ENCODE data around the gene TCFL5. TPM values are rescaled to one million over a fixed set of nuclear protein-coding genes. Genes with fewer than 3 reads are reported as not detected.

Gene TCFL5
- total and polyA plus RNA-seq, 4 donors = 4.5 to 10.7 (median 4.7) TPM

GRCh38 chr20:62804021-62804626 lies 57.5 kb downstream of the TCFL5 start:
- H3K4me1 ChIP-seq (ENCODE audit: control insufficient read depth in 1 of 2, insufficient read depth in 2 of 2, low read length in 2 of 2) = no peaks in the 10 kb centered on the region
- no peaks in the 10 kb centered on the region for H3K9me3 ChIP-seq (ENCODE audit: control insufficient read depth, low read length)
- peak overlapping the region; percentile 91 to 93 for H3K4me3 ChIP-seq (ENCODE audit: low read length in 2 of 2)
- 24 to 27% methylated on average over 24 to 25 of the region's 25 CpGs for WGBS, 2 donors
- no peak for ATAC-seq (ENCODE audit: low FRiP score)
- intact Hi-C loops (cut with DNase I) = loop anchor here in 1 of 2 donors (10.0 kb wide), 1 partner anchor 151 kb away; the partner anchor contains the start of gene SLC17A9
- no peaks in the 10 kb centered on the region for H3K27me3 ChIP-seq (ENCODE audit: control insufficient read depth in 1 of 2, insufficient read depth in 2 of 2, low read length in 1 of 2)
- DNase-seq = no peak
- H3K27ac ChIP-seq (ENCODE audit: low read depth in 1 of 2, low read length in 2 of 2) = peak overlapping the region in 1 of 2 donors; percentile 14
- H3K36me3 ChIP-seq (ENCODE audit: control insufficient read depth in 1 of 2, insufficient read depth in 2 of 2, low read length in 1 of 2) = peaks cover 0 to 2% of the 10 kb centered on the region in 2 donors

DNA sequence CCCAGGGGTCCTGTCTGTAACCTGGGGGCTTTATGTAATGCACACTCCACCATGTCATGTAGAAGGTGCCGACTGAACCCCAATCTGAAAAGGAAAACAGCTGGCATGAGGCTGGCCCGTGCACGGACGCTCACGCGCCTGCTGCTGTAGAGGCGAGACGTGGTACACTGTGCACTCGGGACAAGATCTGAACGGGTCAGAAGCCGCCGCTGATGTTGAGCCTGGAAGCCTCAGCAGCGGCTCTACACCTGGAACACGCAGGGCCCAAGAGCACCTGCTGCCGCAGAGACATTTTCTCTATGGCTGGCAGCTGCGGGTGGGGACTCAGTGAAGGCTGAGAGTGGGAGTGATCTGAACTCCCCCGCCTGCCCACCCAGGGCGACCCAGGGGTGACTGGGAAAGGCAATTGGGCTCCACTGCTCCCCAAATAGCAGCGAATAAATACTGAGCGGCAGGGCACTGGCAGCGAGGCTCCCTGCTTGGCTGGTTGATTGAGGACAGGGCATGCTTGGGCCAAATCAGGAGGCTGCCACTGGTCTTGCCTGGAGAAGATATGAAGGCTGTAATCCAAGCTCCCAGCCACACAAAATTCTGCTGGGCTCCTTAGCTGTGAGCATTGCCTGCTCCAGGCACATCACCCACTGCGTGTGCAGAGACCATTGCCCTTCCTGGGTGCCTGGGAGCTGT lies 59.5 kb downstream of the TCFL5 start:
- H3K27ac ChIP-seq (ENCODE audit: low read depth in 1 of 2, low read length in 2 of 2) = no peak overlapping the region
- H3K4me3 ChIP-seq (ENCODE audit: low read length in 2 of 2) = no peak overlapping the region
- intact Hi-C loops (cut with DNase I) = loop anchor here in 1 of 2 donors (10.0 kb wide), 1 partner anchor 153 kb away; the partner anchor contains the start of gene SLC17A9
- DNase-seq = no peak
- H3K9me3 ChIP-seq (ENCODE audit: control insufficient read depth, low read length) = no peaks in the 10 kb centered on the region
- H3K36me3 ChIP-seq (ENCODE audit: control insufficient read depth in 1 of 2, insufficient read depth in 2 of 2, low read length in 1 of 2) = peaks cover 0 to 5% of the 10 kb centered on the region in 2 donors
- WGBS, 2 donors = 64 to 66% methylated on average over 21 to 22 of the region's 22 CpGs
- ATAC-seq (ENCODE audit: low FRiP score) = no peak
- H3K4me1 ChIP-seq (ENCODE audit: control insufficient read depth in 1 of 2, insufficient read depth in 2 of 2, low read length in 2 of 2) = no peaks in the 10 kb centered on the region
- H3K27me3 ChIP-seq (ENCODE audit: control insufficient read depth in 1 of 2, insufficient read depth in 2 of 2, low read length in 1 of 2) = no peaks in the 10 kb centered on the region

GRCh38 chr20:62801284-62802010 lies 60.2 kb downstream of the TCFL5 start:
- no peaks in the 10 kb centered on the region for H3K4me1 ChIP-seq (ENCODE audit: control insufficient read depth in 1 of 2, insufficient read depth in 2 of 2, low read length in 2 of 2)
- H3K9me3 ChIP-seq (ENCODE audit: control insufficient read depth, low read length) = no peaks in the 10 kb centered on the region
- intact Hi-C loops (cut with DNase I) = loop anchor here in 1 of 2 donors (10.0 kb wide), 1 partner anchor 153 kb away; the partner anchor contains the start of gene SLC17A9
- WGBS, 2 donors = 85 to 89% methylated on average over 15 of the region's 15 CpGs
- no peak overlapping the region for H3K27ac ChIP-seq (ENCODE audit: low read depth in 1 of 2, low read length in 2 of 2)
- no peak overlapping the region for H3K4me3 ChIP-seq (ENCODE audit: low read length in 2 of 2)
- peaks cover 0 to 5% of the 10 kb centered on the region in 2 donors for H3K36me3 ChIP-seq (ENCODE audit: control insufficient read depth in 1 of 2, insufficient read depth in 2 of 2, low read length in 1 of 2)
- ATAC-seq (ENCODE audit: low FRiP score) = no peak
- H3K27me3 ChIP-seq (ENCODE audit: control insufficient read depth in 1 of 2, insufficient read depth in 2 of 2, low read length in 1 of 2) = no peaks in the 10 kb centered on the region
- no peak for DNase-seq

DNA sequence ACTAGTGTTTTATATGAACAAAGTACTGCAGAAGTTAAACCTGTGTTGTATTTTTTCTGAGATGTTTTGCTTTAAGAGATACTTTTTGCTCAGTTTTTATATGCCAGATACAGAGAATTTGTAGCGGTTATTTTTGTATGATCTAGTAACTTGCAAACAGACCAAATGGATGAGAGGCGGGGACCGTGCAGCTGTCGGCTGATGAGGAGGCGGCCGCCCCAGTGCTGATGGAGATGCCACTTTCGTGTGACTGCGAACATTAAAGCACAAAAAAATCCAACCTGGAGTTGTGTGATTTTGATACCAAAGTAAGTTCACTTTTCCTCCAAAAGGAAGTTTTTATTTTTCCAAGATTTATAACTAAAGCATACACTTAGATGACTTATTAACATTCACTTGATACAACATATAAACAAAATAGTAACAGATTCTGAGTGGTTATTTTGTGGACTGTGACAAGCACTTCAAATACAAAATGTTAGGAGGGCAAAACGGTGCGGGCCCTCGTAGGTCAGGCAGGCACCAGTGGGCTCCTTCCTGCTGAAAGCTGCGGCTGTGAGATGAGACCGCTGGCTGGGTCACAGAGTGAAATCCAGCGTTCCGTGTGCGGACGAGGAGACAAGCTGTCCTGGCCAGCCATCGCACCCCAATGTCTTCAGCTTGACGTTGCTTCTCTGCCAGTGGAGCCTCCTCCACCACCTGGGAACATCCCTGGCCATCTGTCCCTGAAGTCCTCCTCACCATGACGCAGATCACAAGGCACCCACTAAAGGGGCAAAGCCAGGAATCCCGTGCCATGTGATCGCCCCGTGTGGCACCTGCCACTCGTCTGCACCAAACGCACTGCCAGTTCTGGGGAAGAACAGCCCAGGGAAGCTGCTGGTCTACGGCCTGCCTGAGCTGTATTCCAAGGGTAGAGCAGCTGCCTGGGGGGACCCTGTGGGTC lies 61.0 kb downstream of the TCFL5 start:
- H3K36me3 ChIP-seq (ENCODE audit: control insufficient read depth in 1 of 2, insufficient read depth in 2 of 2, low read length in 1 of 2) = peaks cover 0 to 5% of the 10 kb centered on the region in 2 donors
- H3K27ac ChIP-seq (ENCODE audit: low read depth in 1 of 2, low read length in 2 of 2) = no peak overlapping the region
- H3K4me1 ChIP-seq (ENCODE audit: control insufficient read depth in 1 of 2, insufficient read depth in 2 of 2, low read length in 2 of 2) = no peaks in the 10 kb centered on the region
- H3K4me3 ChIP-seq (ENCODE audit: low read length in 2 of 2) = no peak overlapping the region
- H3K27me3 ChIP-seq (ENCODE audit: control insufficient read depth in 1 of 2, insufficient read depth in 2 of 2, low read length in 1 of 2) = no peaks in the 10 kb centered on the region
- no peak for ATAC-seq (ENCODE audit: low FRiP score)
- intact Hi-C loops (cut with DNase I) = loop anchor here in 1 of 2 donors (10.0 kb wide), 1 partner anchor 154 kb away; the partner anchor contains the start of gene SLC17A9
- WGBS, 2 donors = 92 to 94% methylated on average over 26 of the region's 26 CpGs
- H3K9me3 ChIP-seq (ENCODE audit: control insufficient read depth, low read length) = no peaks in the 10 kb centered on the region
- DNase-seq = no peak

DNA sequence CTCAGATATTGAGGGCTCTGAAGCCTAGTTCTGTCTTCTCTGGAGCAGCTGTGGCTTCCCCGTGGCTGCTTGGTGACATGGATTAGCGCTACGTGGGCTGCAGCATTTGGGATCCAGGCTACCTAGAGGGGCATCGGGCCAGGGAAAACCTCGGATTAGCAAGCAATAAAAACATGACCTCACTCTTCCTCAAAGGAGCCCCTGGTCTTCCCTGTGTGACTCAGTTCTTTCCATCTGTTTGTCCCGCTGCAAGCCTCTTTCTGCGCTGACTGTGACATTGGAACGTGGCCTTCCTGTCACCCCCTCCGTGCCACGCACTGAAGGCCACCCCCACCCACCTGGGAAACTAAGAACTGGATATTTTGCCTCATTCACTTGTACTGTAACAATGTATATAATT lies 61.7 kb downstream of the TCFL5 start:
- Histone ChIP-seq H3K4me3 (ENCODE audit: low read length in 2 of 2) (no peak overlapping the region), H3K36me3 (ENCODE audit: control insufficient read depth in 1 of 2, insufficient read depth in 2 of 2, low read length in 1 of 2) (peaks cover 0 to 5% of the 10 kb centered on the region in 2 donors), H3K27me3 (ENCODE audit: control insufficient read depth in 1 of 2, insufficient read depth in 2 of 2, low read length in 1 of 2) (no peaks in the 10 kb centered on the region), H3K9me3 (ENCODE audit: control insufficient read depth, low read length) (no peaks in the 10 kb centered on the region), H3K4me1 (ENCODE audit: control insufficient read depth in 1 of 2, insufficient read depth in 2 of 2, low read length in 2 of 2) (no peaks in the 10 kb centered on the region), H3K27ac (ENCODE audit: low read depth in 1 of 2, low read length in 2 of 2) (no peak overlapping the region)
- intact Hi-C loops (cut with DNase I) = loop anchor here in 1 of 2 donors (10.0 kb wide), 2 partner anchors 155 to 495 kb away; partner anchors contain the start of genes ADRM1 and SLC17A9
- no peak for ATAC-seq (ENCODE audit: low FRiP score)
- DNase-seq = no peak
- 89% methylated on average over 10 of the region's 10 CpGs for WGBS, 2 donors

DNA sequence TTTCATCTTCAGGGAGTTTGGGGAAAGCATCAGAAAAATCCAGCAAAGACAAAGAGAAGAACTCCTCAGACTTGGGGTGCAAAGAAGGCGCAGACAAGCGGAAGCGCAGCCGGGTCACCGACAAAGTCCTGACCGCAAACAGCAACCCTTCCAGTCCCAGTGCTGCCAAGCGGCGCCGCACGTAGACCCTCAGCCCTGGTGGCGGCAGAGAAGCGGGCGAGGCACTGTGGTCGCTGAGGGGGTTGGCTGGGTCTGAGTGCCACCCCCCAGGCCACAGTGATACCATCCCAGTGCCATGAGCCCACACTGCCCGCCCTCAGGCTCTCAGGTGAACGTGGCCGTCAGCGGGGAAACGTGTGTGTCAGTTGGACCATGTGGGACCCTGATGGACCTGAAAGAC lies 62.2 kb downstream of the TCFL5 start:
- ATAC-seq (ENCODE audit: low FRiP score) = no peak
- no peak overlapping the region for H3K4me3 ChIP-seq (ENCODE audit: low read length in 2 of 2)
- no peak overlapping the region for H3K27ac ChIP-seq (ENCODE audit: low read depth in 1 of 2, low read length in 2 of 2)
- H3K9me3 ChIP-seq (ENCODE audit: control insufficient read depth, low read length) = no peaks in the 10 kb centered on the region
- intact Hi-C loops (cut with DNase I) = loop anchor here in 1 of 2 donors (10.0 kb wide), 1 partner anchor 495 kb away; the partner anchor contains the start of gene ADRM1
- H3K36me3 ChIP-seq (ENCODE audit: control insufficient read depth in 1 of 2, insufficient read depth in 2 of 2, low read length in 1 of 2) = peaks cover 0 to 5% of the 10 kb centered on the region in 2 donors
- no peaks in the 10 kb centered on the region for H3K4me1 ChIP-seq (ENCODE audit: control insufficient read depth in 1 of 2, insufficient read depth in 2 of 2, low read length in 2 of 2)
- no peak for DNase-seq
- WGBS, 2 donors = 93 to 98% methylated on average over 19 of the region's 19 CpGs
- H3K27me3 ChIP-seq (ENCODE audit: control insufficient read depth in 1 of 2, insufficient read depth in 2 of 2, low read length in 1 of 2) = no peaks in the 10 kb centered on the region

GRCh38 chr20:62799036-62799435 lies 62.6 kb downstream of the TCFL5 start:
- Histone ChIP-seq H3K27ac (ENCODE audit: low read depth in 1 of 2, low read length in 2 of 2) (no peak overlapping the region), H3K27me3 (ENCODE audit: control insufficient read depth in 1 of 2, insufficient read depth in 2 of 2, low read length in 1 of 2) (no peaks in the 10 kb centered on the region), H3K36me3 (ENCODE audit: control insufficient read depth in 1 of 2, insufficient read depth in 2 of 2, low read length in 1 of 2) (peaks cover 0 to 5% of the 10 kb centered on the region in 2 donors), H3K9me3 (ENCODE audit: control insufficient read depth, low read length) (no peaks in the 10 kb centered on the region), H3K4me3 (ENCODE audit: low read length in 2 of 2) (no peak overlapping the region), H3K4me1 (ENCODE audit: control insufficient read depth in 1 of 2, insufficient read depth in 2 of 2, low read length in 2 of 2) (no peaks in the 10 kb centered on the region)
- WGBS, 2 donors = 94 to 96% methylated on average over 8 of the region's 8 CpGs
- DNase-seq (no peak), ATAC-seq (ENCODE audit: low FRiP score) (no peak)
- intact Hi-C loops (cut with DNase I) = loop anchor here in 1 of 2 donors (10.0 kb wide), 1 partner anchor 494 kb away; the partner anchor contains the start of gene ADRM1

All from aorta (tissue), 5 donors.